Lower leg skin (tissue), 4 donors: Measurements from ENCODE around the gene SLC41A2. TPM values are rescaled to one million over a fixed set of nuclear protein-coding genes. Genes with fewer than 3 reads are reported as not detected.

Experiments
- DNase-seq, 2 donors: peaks; one replicate each; pipeline ENCODE4 v3.0.0-alpha.2; 2019; ENCODE audit warnings: low spot score in 2 of 2
- H3K4me3 ChIP-seq: fragments of 200-600 bp; sonication (generic); 2 replicates; pipeline ENCODE4 v1.5.1; 2017; ENCODE audit warnings: mild to moderate bottlenecking, low read depth; ENCODE audit not compliant: poor library complexity, severe bottlenecking
- CTCF ChIP-seq, 3 donors: fragments of 450-650 bp; IDR thresholded peaks; one replicate each; pipeline ENCODE4 v1.5.1; 2016; ENCODE audit warnings: antibody characterized with exemption in 3 of 3, mild to moderate bottlenecking in 3 of 3, moderate library complexity in 2 of 3
- POLR2A ChIP-seq, 2 donors: fragments of 450-650 bp; IDR thresholded peaks; one replicate each; pipeline ENCODE4 v1.6.1; 2016 to 2017; ENCODE audit warnings: antibody characterized with exemption in 2 of 2, mild to moderate bottlenecking in 1 of 2, moderate library complexity in 1 of 2
- WGBS, 2 donors: methylation state at CpG; one replicate each; pipeline ENCODE4 v1.1.5; 2018; 5-methylcytosine and 5-hydroxymethylcytosine counted together
- intact Hi-C: fragments of 100-400 bp; cut with DNase I; formaldehyde crosslinking; loops from one replicate; pipeline ENCODE4 v1.15.0; 2023; ENCODE audit warnings: low total_unique reads
- total RNA-seq, 4 donors: library from RNA; depleted of rRNA; stranded (reverse); fragments of >200 nt; gene quantifications; one replicate each; pipeline ENCODE4 v1.1.0, GENCODE V29; 2016

SLC41A2 gene
- total RNA-seq, 4 donors from 2014 or later, result 1.8 to 6.7 (median 4.5) TPM

- TF ChIP-seq CTCF (IDR thresholded peaks at IDR 0.05) (no peak), POLR2A (IDR thresholded peaks at IDR 0.05) (no peak)
- intact Hi-C loops, result no loop called here
- DNase-seq, result no peak
- H3K4me3 ChIP-seq, result no peak overlapping the region
Observed at GRCh38 chr12:104921340-104921739, 36.8 kb downstream of the SLC41A2 start.

GRCh38 chr12:104911942-104912341 lies 46.1 kb downstream of the SLC41A2 start:
- no peak overlapping the region for H3K4me3 ChIP-seq
- DNase-seq, result no peak
- TF ChIP-seq CTCF (IDR thresholded peaks at IDR 0.05), result no peak
- no peak for TF ChIP-seq POLR2A (IDR thresholded peaks at IDR 0.05)
- WGBS, 2 donors, result 87 to 92% methylated on average over 4 of the region's 4 CpGs
- intact Hi-C loops, result no loop called here

GRCh38 chr12:104910196-104910840 lies 47.8 kb downstream of the SLC41A2 start:
- H3K4me3 ChIP-seq, result no peak overlapping the region
- 87 to 90% methylated on average over 1 of the region's 1 CpG for WGBS, 2 donors
- intact Hi-C loops, result no loop called here
- TF ChIP-seq POLR2A (IDR thresholded peaks at IDR 0.05), result no peak
- TF ChIP-seq CTCF (IDR thresholded peaks at IDR 0.05), result no peak
- DNase-seq, result no peak

GRCh38 chr12:104909761-104910160 lies 48.3 kb downstream of the SLC41A2 start:
- TF ChIP-seq CTCF (IDR thresholded peaks at IDR 0.05), result no peak
- TF ChIP-seq POLR2A (IDR thresholded peaks at IDR 0.05), result no peak
- intact Hi-C loops, result no loop called here

More at GRCh38 chr12:104909761-104910160, 48.3 kb downstream of the SLC41A2 start:
- H3K4me3 ChIP-seq, result no peak overlapping the region
- DNase-seq, result peak in 1 of 2 donors; percentile 19
- 39 to 47% methylated on average over 2 of the region's 2 CpGs for WGBS, 2 donors

Other genes starting within 250 kb of the SLC41A2 start
- gene NOPCHAP1, start 28.0 kb upstream of the SLC41A2 start, total RNA-seq, result 1 to 10 TPM; 2.0 to 5.4 (median 3.6) TPM
- gene ALDH1L2, start 126.2 kb upstream of the SLC41A2 start, total RNA-seq, result 1 to 10 TPM in 3 of 4 donors, under 1 TPM in 1; 0.86 to 2.4 (median 1.2) TPM
- gene WASHC4, start 149.4 kb upstream of the SLC41A2 start, total RNA-seq, result 10 to 100 TPM; 23.5 to 32.5 (median 28.8) TPM